Kidney epithelial cell (primary cell): ENCODE results near the gene ACTR3. TPM values are rescaled to one million over a fixed set of nuclear protein-coding genes. Genes with fewer than 3 reads are reported as not detected.
"Not testable (repeated sequence)": the region's sequence is repeated elsewhere in the genome, so short reads cannot be mapped to it uniquely, and the experiment has no call there.

Experiments
- DNase-seq: peaks from one replicate; pipeline ENCODE4 v3.0.0-alpha.2; 2010; ENCODE audit warnings: low read depth
- H3K27me3 ChIP-seq: 2 replicates; pipeline ENCODE4 v1.6.0; 2011; ENCODE audit warnings: low read length; ENCODE audit not compliant: control insufficient read depth, insufficient read depth
- H3K36me3 ChIP-seq: 2 replicates; pipeline ENCODE4 v1.5.1; 2011; ENCODE audit warnings: low read length; ENCODE audit not compliant: control insufficient read depth, insufficient read depth
- H3K4me3 ChIP-seq: 2 replicates; pipeline ENCODE4 v1.5.1; 2011; ENCODE audit warnings: low read depth, mild to moderate bottlenecking, control low read depth, low read length
- total RNA-seq: library from RNA; depleted of rRNA; stranded (reverse); fragments of >200 nt; gene quantifications from 2 replicates; pipeline ENCODE4 v1.2.3, GENCODE V29; 2015
- TF ChIP-seq, protein P1 (sequence below): IDR thresholded peaks from 2 replicates; pipeline ENCODE4 v1.5.1; 2011; ENCODE audit warnings: mild to moderate bottlenecking, moderate library complexity, low read length, control low read depth, inconsistent platforms; ENCODE audit not compliant: insufficient read depth, poor library complexity, severe bottlenecking

Gene ACTR3
- total RNA-seq, 1 donor from 2014 or later, result 240 TPM

DNA sequence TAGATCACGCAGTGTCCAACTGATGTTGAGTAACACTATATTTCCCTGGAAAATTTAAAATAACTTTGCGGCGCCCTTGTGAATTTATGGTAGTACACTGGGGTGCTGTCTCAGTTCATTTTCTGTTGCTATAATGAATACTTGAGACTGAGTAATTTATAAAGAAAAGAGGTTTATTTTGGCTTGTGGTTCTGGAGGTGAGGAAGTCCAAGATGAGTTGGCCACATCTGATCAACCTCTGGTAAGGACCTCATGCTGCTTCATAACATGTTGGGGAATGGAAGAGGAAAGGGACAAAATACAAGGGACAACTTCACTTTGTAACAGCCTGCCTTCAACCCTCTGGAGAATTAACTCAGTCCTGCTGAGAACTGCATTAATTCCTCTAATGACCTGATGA is 36.4 kb downstream of the ACTR3 start:
- no peaks in the 10 kb centered on the region for H3K36me3 ChIP-seq
- no peak for DNase-seq
- no peak overlapping the region for H3K4me3 ChIP-seq
- no peaks in the 10 kb centered on the region for H3K27me3 ChIP-seq
- TF ChIP-seq, protein P1, sequence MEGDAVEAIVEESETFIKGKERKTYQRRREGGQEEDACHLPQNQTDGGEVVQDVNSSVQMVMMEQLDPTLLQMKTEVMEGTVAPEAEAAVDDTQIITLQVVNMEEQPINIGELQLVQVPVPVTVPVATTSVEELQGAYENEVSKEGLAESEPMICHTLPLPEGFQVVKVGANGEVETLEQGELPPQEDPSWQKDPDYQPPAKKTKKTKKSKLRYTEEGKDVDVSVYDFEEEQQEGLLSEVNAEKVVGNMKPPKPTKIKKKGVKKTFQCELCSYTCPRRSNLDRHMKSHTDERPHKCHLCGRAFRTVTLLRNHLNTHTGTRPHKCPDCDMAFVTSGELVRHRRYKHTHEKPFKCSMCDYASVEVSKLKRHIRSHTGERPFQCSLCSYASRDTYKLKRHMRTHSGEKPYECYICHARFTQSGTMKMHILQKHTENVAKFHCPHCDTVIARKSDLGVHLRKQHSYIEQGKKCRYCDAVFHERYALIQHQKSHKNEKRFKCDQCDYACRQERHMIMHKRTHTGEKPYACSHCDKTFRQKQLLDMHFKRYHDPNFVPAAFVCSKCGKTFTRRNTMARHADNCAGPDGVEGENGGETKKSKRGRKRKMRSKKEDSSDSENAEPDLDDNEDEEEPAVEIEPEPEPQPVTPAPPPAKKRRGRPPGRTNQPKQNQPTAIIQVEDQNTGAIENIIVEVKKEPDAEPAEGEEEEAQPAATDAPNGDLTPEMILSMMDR, result no peak

DNA sequence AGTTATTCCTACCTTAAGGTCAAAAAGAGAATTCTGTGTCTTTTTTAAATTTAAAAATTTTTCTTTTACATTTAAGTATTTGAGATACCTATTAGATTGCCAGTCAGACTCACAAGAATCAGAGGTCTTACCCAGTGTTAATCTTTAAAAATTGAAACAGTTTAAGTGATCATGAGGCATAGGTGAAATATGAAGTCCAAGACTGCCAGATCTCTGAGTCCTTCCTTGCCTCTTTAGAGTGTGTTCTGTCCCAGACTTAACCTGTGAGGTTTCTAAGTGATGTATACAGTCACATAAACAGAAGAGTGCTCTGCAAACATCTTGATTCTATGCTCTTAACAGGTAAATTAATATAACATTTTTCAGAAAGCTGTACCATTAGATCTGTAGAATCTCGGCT is 40.6 kb downstream of the ACTR3 start:
- no peaks in the 10 kb centered on the region for H3K27me3 ChIP-seq
- DNase-seq, result peak; percentile 12
- no peak overlapping the region for H3K4me3 ChIP-seq
- TF ChIP-seq, protein P1, result no peak
- no peaks in the 10 kb centered on the region for H3K36me3 ChIP-seq

DNA sequence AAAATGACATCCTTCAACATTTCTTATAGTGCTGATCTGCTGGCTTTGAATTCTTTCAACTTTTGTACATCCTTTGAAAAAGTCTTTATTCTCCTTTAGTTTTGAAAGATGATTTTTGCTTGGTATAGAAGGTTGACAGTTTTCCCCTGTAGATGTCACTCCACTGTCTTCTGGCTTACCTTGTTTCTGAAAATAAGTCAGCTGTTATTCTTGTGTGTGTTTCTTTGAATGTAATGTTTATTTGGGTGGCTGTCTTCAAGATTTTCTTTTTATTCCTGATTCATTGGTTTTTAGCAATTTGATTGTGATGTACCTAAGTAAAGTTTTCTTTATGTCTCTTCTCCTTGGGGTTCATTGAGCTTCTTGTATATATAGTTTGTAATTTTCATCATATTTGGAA is 47.6 kb downstream of the ACTR3 start:
- TF ChIP-seq, protein P1, result no peak
- Histone ChIP-seq H3K27me3 (no peaks in the 10 kb centered on the region), H3K36me3 (no peaks in the 10 kb centered on the region), H3K4me3 (no peak overlapping the region)
- no peak for DNase-seq

DNA sequence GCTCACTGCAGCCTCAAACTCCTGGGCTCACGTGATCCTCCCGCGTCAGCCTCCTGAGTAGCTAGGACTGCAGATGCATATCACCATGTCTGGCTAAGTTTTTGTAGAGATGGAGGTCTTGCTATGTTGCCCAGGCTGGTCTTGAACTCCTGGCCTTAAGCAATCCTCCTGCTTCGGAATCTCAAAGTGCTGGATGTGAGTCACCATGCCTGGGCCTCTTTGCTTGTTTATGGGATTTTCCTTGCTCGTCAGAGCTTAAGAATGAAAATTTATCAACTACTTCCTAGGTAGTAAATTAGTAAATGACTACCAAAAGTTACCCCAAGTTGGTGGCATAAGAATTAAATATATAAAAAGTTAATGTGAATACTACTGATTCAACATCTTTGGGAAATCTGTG is 51.0 kb downstream of the ACTR3 start:
- TF ChIP-seq, protein P1, result no peak
- Histone ChIP-seq H3K36me3 (no peaks in the 10 kb centered on the region), H3K27me3 (no peaks in the 10 kb centered on the region), H3K4me3 (no peak overlapping the region)
- no peak for DNase-seq

DNA sequence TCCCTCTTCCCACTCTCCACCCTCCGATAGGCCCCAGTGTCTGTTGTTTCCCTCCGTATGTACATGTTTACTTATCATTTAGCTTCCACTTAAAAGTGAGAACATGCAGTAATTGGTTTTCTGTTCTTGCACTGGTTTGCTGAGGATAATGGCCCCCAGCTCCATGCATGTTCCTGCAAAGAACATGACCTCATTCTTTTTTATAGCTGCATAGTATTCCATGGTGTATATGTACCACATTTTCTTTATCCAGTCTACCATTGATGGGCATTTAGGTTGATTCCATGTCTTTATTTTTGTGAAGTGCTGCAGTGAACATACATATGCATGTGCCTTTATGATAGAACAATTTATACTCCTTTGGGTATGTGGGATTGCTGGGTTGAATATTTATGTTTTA is 55.9 kb downstream of the ACTR3 start:
- H3K4me3 ChIP-seq, DNase-seq, H3K36me3 ChIP-seq, H3K27me3 ChIP-seq: not testable (repeated sequence)

DNA sequence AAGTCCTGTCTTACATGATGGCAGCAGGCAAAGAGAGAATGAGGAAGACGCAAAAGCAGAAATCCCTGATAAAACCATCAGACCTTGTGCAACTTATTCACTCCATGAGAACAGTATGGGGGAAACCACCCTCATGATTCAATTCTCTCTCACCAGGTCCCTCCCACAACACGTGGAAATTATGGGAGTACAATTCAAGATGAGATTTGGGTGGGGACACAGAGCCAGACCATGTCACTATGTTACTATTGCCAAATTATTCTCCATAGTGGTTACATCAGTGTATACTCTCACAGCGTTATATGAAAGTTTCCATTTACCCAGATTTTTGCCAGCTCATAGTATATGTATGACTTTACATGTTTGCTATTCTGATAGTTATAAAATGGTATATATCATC is 61.0 kb downstream of the ACTR3 start:
- not testable (repeated sequence) for DNase-seq, H3K27me3 ChIP-seq, H3K4me3 ChIP-seq, H3K36me3 ChIP-seq

DNA sequence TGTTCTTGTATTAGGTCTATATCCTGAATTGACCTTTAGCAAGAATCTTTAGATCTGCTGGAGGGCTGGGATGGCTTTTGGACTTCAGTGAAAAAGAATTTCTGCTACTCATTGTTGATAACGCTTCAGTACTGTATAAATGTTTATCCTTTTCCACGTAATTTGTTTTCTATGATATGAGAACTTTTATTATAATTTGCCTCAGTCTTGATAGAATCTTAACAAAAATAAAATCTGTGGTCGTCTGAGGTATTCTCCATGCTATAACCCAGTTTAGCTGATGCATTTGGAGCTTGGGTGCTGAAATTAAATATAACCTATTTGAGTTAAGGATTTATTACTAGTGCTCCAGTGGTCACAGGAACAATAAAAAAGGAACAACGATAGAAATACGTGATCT is 71.1 kb downstream of the ACTR3 start:
- TF ChIP-seq, protein P1, result no peak
- Histone ChIP-seq H3K27me3 (no peaks in the 10 kb centered on the region), H3K36me3 (no peaks in the 10 kb centered on the region), H3K4me3 (no peak overlapping the region)
- no peak for DNase-seq
